Measurements from ENCODE around the gene NINJ2. TPM values are rescaled to one million over a fixed set of nuclear protein-coding genes. Genes with fewer than 3 reads are reported as not detected.

NINJ2 gene
- total RNA-seq, 1 experiment from 2014 or later = not detected

GRCh38 chr12:664075-664778 lies 982 bp upstream of the NINJ2 start:
- no peaks in the 10 kb centered on the region; the same call in 1 of the 2 replicates for H3K4me1 ChIP-seq (replicated peaks)
- DNase-seq (ENCODE audit: low read depth in 1 of 2, low spot score in 2 of 2) = no peak
- H3K27ac ChIP-seq = no peak overlapping the region
- no peaks in the 10 kb centered on the region for H3K9me3 ChIP-seq (replicated peaks)
- H3K27me3 ChIP-seq (replicated peaks) = 0 out of 2 replicates have a peak, but pooled peaks cover 3% of the 10 kb centered on the region
- no peak overlapping the region for H3K4me3 ChIP-seq
- H3K36me3 ChIP-seq = no peaks in the 10 kb centered on the region

GRCh38 chr12:662566-663292 lies 516 bp downstream of the NINJ2 start:
- DNase-seq (ENCODE audit: low read depth in 1 of 2, low spot score in 2 of 2) = no peak
- no peak overlapping the region for H3K4me3 ChIP-seq
- no peaks in the 10 kb centered on the region for H3K36me3 ChIP-seq
- no peaks in the 10 kb centered on the region; the same call in 1 of the 2 replicates for H3K4me1 ChIP-seq (replicated peaks)
- H3K27ac ChIP-seq = no peak overlapping the region
- 0 out of 2 replicates have a peak, but pooled peaks cover 3% of the 10 kb centered on the region for H3K27me3 ChIP-seq (replicated peaks)
- no peaks in the 10 kb centered on the region for H3K9me3 ChIP-seq (replicated peaks)

- no peak overlapping the region for H3K4me3 ChIP-seq
- 0 out of 2 replicates have a peak, but pooled peaks cover 3% of the 10 kb centered on the region for H3K27me3 ChIP-seq (replicated peaks)
- H3K27ac ChIP-seq = no peak overlapping the region
- no peaks in the 10 kb centered on the region for H3K9me3 ChIP-seq (replicated peaks)
- H3K4me1 ChIP-seq (replicated peaks) = no peaks in the 10 kb centered on the region
- no peak for DNase-seq (ENCODE audit: low read depth in 1 of 2, low spot score in 2 of 2)
- H3K36me3 ChIP-seq = no peaks in the 10 kb centered on the region
Observed at GRCh38 chr12:661720-662486, 1.3 kb downstream of the NINJ2 start.

GRCh38 chr12:659090-659683 lies 4.1 kb downstream of the NINJ2 start:
- H3K36me3 ChIP-seq = no peaks in the 10 kb centered on the region
- DNase-seq (ENCODE audit: low read depth in 1 of 2, low spot score in 2 of 2) = no peak
- no peaks in the 10 kb centered on the region; the same call in 1 of the 2 replicates for H3K4me1 ChIP-seq (replicated peaks)
- no peak overlapping the region for H3K4me3 ChIP-seq
- H3K9me3 ChIP-seq (replicated peaks) = no peaks in the 10 kb centered on the region
- no peak overlapping the region for H3K27ac ChIP-seq
- H3K27me3 ChIP-seq (replicated peaks) = 0 out of 2 replicates have a peak, but pooled peaks cover 3% of the 10 kb centered on the region

- Histone ChIP-seq H3K27me3 (replicated peaks) (no peaks in the 10 kb centered on the region), H3K9me3 (replicated peaks) (no peaks in the 10 kb centered on the region), H3K4me1 (replicated peaks) (no peaks in the 10 kb centered on the region; the same call in 1 of the 2 replicates), H3K36me3 (no peaks in the 10 kb centered on the region), H3K4me3 (no peak overlapping the region), H3K27ac (no peak overlapping the region)
- no peak for DNase-seq (ENCODE audit: low read depth in 1 of 2, low spot score in 2 of 2)
Observed at GRCh38 chr12:650983-651382, 12.3 kb downstream of the NINJ2 start.

- Histone ChIP-seq H3K27ac (no peak overlapping the region), H3K4me3 (no peak overlapping the region), H3K4me1 (replicated peaks) (peaks cover 24% of the 10 kb centered on the region), H3K9me3 (replicated peaks) (peaks cover 6% of the 10 kb centered on the region), H3K36me3 (peaks cover 3% of the 10 kb centered on the region; the same call in 1 of the 2 replicates), H3K27me3 (replicated peaks) (no peaks in the 10 kb centered on the region)
- no peak for DNase-seq (ENCODE audit: low read depth in 1 of 2, low spot score in 2 of 2)
Observed at GRCh38 chr12:647385-648085, 15.7 kb downstream of the NINJ2 start.

- H3K27ac ChIP-seq = no peak overlapping the region
- peaks cover 3% of the 10 kb centered on the region; the same call in 1 of the 2 replicates for H3K36me3 ChIP-seq
- H3K4me3 ChIP-seq = no peak overlapping the region
Observed at GRCh38 chr12:646442-647384, 16.5 kb downstream of the NINJ2 start.

GRCh38 chr12:645563-646071 lies 17.6 kb downstream of the NINJ2 start:
- Histone ChIP-seq H3K4me3 (no peak overlapping the region), H3K36me3 (peaks cover 3% of the 10 kb centered on the region; the same call in 1 of the 2 replicates), H3K9me3 (replicated peaks) (peaks cover 8% of the 10 kb centered on the region), H3K27ac (no peak overlapping the region), H3K4me1 (replicated peaks) (peaks cover 29% of the 10 kb centered on the region), H3K27me3 (replicated peaks) (no peaks in the 10 kb centered on the region)
- no peak for DNase-seq (ENCODE audit: low read depth in 1 of 2, low spot score in 2 of 2)

More at GRCh38 chr12:646442-647384, 16.5 kb downstream of the NINJ2 start:
- Histone ChIP-seq H3K4me1 (replicated peaks) (peaks cover 29% of the 10 kb centered on the region), H3K27me3 (replicated peaks) (no peaks in the 10 kb centered on the region), H3K9me3 (replicated peaks) (peaks cover 8% of the 10 kb centered on the region)
- no peak for DNase-seq (ENCODE audit: low read depth in 1 of 2, low spot score in 2 of 2)

GRCh38 chr12:644818-645552 lies 18.3 kb downstream of the NINJ2 start:
- Histone ChIP-seq H3K4me1 (replicated peaks) (peaks cover 29% of the 10 kb centered on the region), H3K4me3 (no peak overlapping the region), H3K9me3 (replicated peaks) (peaks cover 8% of the 10 kb centered on the region), H3K36me3 (peaks cover 3% of the 10 kb centered on the region; the same call in 1 of the 2 replicates), H3K27me3 (replicated peaks) (no peaks in the 10 kb centered on the region), H3K27ac (no peak overlapping the region)
- DNase-seq (ENCODE audit: low read depth in 1 of 2, low spot score in 2 of 2) = no peak

GRCh38 chr12:644303-644639 lies 19.0 kb downstream of the NINJ2 start:
- H3K36me3 ChIP-seq = peaks cover 3% of the 10 kb centered on the region; the same call in 1 of the 2 replicates
- H3K27ac ChIP-seq = no peak overlapping the region
- no peak overlapping the region for H3K4me3 ChIP-seq
- no peak for DNase-seq (ENCODE audit: low read depth in 1 of 2, low spot score in 2 of 2)
- H3K9me3 ChIP-seq (replicated peaks) = peaks cover 8% of the 10 kb centered on the region
- H3K4me1 ChIP-seq (replicated peaks) = peaks cover 29% of the 10 kb centered on the region
- H3K27me3 ChIP-seq (replicated peaks) = no peaks in the 10 kb centered on the region

GRCh38 chr12:643475-644302 lies 19.6 kb downstream of the NINJ2 start:
- no peaks in the 10 kb centered on the region for H3K27me3 ChIP-seq (replicated peaks)
- peaks cover 3% of the 10 kb centered on the region; the same call in 1 of the 2 replicates for H3K36me3 ChIP-seq
- peaks cover 8% of the 10 kb centered on the region for H3K9me3 ChIP-seq (replicated peaks)
- no peak for DNase-seq (ENCODE audit: low read depth in 1 of 2, low spot score in 2 of 2)
- H3K4me3 ChIP-seq = peak overlapping the region; percentile 40
- H3K4me1 ChIP-seq (replicated peaks) = peaks cover 29% of the 10 kb centered on the region
- H3K27ac ChIP-seq = peak overlapping the region; percentile 77; the same call in 1 of the 2 replicates

Measured in SJSA1 (cell line).